IPS-15b (cell line): ENCODE measurements around the gene SCEL.
"Not testable (repeated sequence)": the region's sequence is repeated elsewhere in the genome, so short reads cannot be mapped to it uniquely, and the experiment has no call there.

Experiments used
- H3K27me3 ChIP-seq: one replicate; pipeline ENCODE4 v1.6.1; 2013; ENCODE audit warnings: low read length; ENCODE audit not compliant: control insufficient read depth, insufficient read depth
- H3K36me3 ChIP-seq: one replicate; pipeline ENCODE4 v1.6.1; 2013; ENCODE audit warnings: low read length; ENCODE audit not compliant: control insufficient read depth, insufficient read depth
- H3K4me1 ChIP-seq: one replicate; pipeline ENCODE4 v1.6.1; 2013; ENCODE audit warnings: mild to moderate bottlenecking, low read length; ENCODE audit not compliant: control insufficient read depth, insufficient read depth
- H3K4me3 ChIP-seq: one replicate; pipeline ENCODE4 v1.5.1; 2013; ENCODE audit warnings: low read depth, low read length
- H3K9ac ChIP-seq: one replicate; pipeline ENCODE4 v1.6.1; 2013; ENCODE audit warnings: low read depth, mild to moderate bottlenecking, low read length
- H3K9me3 ChIP-seq: one replicate; pipeline ENCODE4 v1.6.1; 2013; ENCODE audit warnings: mild to moderate bottlenecking, low read length; ENCODE audit not compliant: control insufficient read depth, insufficient read depth

Gene SCEL

DNA sequence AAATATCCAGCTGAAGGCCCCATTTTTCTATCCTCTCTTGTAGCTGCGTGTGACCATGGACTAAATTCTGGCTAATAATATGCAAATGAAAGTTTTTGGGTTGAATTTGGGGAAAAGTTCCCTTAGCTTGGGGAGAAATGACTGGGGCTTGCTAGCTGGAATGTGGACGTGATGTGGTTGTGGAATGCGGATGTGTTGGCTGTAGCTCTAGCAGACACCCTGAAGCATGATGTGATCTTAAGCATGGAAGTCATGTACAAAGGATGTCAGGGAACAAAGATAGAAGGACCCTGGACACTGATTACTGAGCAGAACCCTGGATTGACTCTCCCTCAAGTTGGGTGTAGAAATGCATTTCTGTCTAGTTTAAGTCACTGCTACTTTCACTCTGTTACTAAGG, 25.4 kb upstream of the SCEL start:
- no peak overlapping the region for H3K9ac ChIP-seq
- no peaks in the 10 kb centered on the region for H3K4me1 ChIP-seq
- no peaks in the 10 kb centered on the region for H3K36me3 ChIP-seq
- no peaks in the 10 kb centered on the region for H3K9me3 ChIP-seq
- H3K4me3 ChIP-seq: no peak overlapping the region
- no peaks in the 10 kb centered on the region for H3K27me3 ChIP-seq

GRCh38 chr13:77511552-77511951, 24.0 kb upstream of the SCEL start:
- Histone ChIP-seq H3K36me3 (no peaks in the 10 kb centered on the region), H3K4me3 (no peak overlapping the region), H3K9me3 (no peaks in the 10 kb centered on the region), H3K27me3 (no peaks in the 10 kb centered on the region), H3K4me1 (no peaks in the 10 kb centered on the region), H3K9ac (no peak overlapping the region)

GRCh38 chr13:77513719-77514335, 21.7 kb upstream of the SCEL start:
- H3K9ac ChIP-seq: no peak overlapping the region
- no peaks in the 10 kb centered on the region for H3K4me1 ChIP-seq

DNA sequence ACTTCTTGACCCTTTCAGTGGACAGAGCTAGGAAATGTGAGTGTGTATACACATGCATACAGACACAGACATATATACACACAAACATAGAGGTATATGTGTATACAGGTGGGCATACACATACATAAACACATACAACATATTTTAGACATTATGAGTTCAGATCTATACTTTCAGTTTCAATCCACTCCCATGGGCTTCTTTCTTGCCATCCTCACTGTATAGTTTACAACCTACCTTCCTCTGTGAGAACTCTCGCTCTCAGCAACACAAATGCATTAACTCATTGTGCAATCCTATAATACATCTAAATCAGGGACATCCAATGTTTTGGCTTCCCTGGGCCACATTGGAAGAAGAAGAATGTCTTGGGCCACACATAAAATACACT, 21.2 kb upstream of the SCEL start:
- Histone ChIP-seq H3K4me1 (no peaks in the 10 kb centered on the region), H3K36me3 (no peaks in the 10 kb centered on the region), H3K9ac (no peak overlapping the region), H3K9me3 (no peaks in the 10 kb centered on the region), H3K4me3 (no peak overlapping the region), H3K27me3 (no peaks in the 10 kb centered on the region)

More at GRCh38 chr13:77513719-77514335, 21.7 kb upstream of the SCEL start:
- H3K27me3 ChIP-seq: no peaks in the 10 kb centered on the region
- no peaks in the 10 kb centered on the region for H3K36me3 ChIP-seq
- no peaks in the 10 kb centered on the region for H3K9me3 ChIP-seq
- no peak overlapping the region for H3K4me3 ChIP-seq

DNA sequence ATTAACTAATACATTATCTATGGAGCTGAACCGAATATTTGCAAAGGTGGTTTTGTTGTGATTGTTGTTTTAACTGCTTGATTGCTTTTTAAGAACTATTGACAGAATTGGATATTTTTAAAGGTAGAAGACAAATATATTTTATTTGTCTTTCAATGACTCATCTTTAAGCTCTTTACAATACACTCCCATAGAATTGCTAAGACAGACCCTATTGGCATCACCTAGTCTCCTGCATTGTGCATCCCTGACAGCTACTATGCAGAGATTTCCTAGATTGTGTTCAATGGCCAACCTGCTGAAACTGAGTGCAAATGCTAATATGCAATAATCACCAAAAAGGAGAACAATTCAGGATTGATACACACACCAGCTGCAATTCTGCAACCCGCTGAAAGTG, 19.7 kb upstream of the SCEL start:
- Histone ChIP-seq H3K36me3 (no peaks in the 10 kb centered on the region), H3K4me3 (no peak overlapping the region), H3K27me3 (no peaks in the 10 kb centered on the region), H3K9me3 (no peaks in the 10 kb centered on the region), H3K4me1 (no peaks in the 10 kb centered on the region), H3K9ac (no peak overlapping the region)

- Histone ChIP-seq H3K9me3 (no peaks in the 10 kb centered on the region), H3K36me3 (no peaks in the 10 kb centered on the region), H3K4me3 (no peak overlapping the region), H3K4me1 (no peaks in the 10 kb centered on the region), H3K9ac (no peak overlapping the region), H3K27me3 (no peaks in the 10 kb centered on the region)
These were observed 19.1 kb upstream of the SCEL start for GRCh38 chr13:77516342-77516789.

- H3K36me3 ChIP-seq: no peaks in the 10 kb centered on the region
- H3K27me3 ChIP-seq: no peaks in the 10 kb centered on the region
- no peaks in the 10 kb centered on the region for H3K9me3 ChIP-seq
- no peak overlapping the region for H3K4me3 ChIP-seq
- no peaks in the 10 kb centered on the region for H3K4me1 ChIP-seq
- no peak overlapping the region for H3K9ac ChIP-seq
These were observed 17.2 kb upstream of the SCEL start for GRCh38 chr13:77518266-77518665.

DNA sequence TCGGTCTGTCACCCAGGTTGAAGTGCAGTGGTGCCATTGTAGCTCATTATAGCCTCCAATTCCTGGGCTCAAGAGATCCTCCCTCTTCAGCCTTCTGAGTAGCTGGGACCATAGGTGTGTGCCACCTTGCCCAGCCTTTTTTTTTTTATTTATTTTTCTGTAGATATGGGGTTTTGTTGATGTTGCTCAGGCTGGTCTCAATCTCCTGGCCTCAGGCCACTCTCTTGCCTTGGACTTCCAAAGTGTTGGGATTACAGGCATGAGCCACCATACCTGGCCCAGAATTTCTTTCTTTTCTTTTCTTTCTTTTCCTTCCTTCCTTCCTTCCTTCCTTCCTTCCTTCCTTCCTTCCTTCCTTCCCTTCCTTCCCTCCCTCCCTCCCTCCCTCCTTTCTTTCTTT, 16.1 kb upstream of the SCEL start:
- not testable (repeated sequence) for H3K9ac ChIP-seq, H3K4me1 ChIP-seq, H3K36me3 ChIP-seq, H3K9me3 ChIP-seq, H3K4me3 ChIP-seq, H3K27me3 ChIP-seq

- H3K9ac ChIP-seq: no peak overlapping the region
- H3K4me1 ChIP-seq: no peaks in the 10 kb centered on the region
- no peaks in the 10 kb centered on the region for H3K36me3 ChIP-seq
- no peaks in the 10 kb centered on the region for H3K27me3 ChIP-seq
- no peaks in the 10 kb centered on the region for H3K9me3 ChIP-seq
- H3K4me3 ChIP-seq: no peak overlapping the region
These were observed 15.7 kb upstream of the SCEL start for GRCh38 chr13:77519808-77520207.

DNA sequence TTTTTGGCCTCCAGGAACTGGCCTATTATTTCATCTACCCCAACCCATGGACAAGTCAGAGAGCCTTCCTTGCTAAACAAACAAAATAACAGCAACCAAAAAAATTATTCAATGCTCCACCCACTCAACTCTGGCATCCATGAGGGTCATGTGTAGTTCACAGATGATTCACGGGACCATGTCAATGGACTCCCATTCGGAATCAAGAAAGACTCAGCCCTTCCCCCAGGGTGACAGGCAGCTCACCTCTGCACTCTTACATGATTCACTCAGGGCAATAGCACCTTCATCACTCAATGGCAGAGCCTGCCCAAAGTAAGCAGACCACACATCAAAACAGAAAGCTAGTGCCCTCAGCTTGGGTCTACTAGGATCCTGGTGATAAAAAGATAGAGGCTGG, 14.3 kb upstream of the SCEL start:
- Histone ChIP-seq H3K36me3 (no peaks in the 10 kb centered on the region), H3K9ac (no peak overlapping the region), H3K4me3 (no peak overlapping the region), H3K4me1 (no peaks in the 10 kb centered on the region), H3K9me3 (no peaks in the 10 kb centered on the region), H3K27me3 (no peaks in the 10 kb centered on the region)

DNA sequence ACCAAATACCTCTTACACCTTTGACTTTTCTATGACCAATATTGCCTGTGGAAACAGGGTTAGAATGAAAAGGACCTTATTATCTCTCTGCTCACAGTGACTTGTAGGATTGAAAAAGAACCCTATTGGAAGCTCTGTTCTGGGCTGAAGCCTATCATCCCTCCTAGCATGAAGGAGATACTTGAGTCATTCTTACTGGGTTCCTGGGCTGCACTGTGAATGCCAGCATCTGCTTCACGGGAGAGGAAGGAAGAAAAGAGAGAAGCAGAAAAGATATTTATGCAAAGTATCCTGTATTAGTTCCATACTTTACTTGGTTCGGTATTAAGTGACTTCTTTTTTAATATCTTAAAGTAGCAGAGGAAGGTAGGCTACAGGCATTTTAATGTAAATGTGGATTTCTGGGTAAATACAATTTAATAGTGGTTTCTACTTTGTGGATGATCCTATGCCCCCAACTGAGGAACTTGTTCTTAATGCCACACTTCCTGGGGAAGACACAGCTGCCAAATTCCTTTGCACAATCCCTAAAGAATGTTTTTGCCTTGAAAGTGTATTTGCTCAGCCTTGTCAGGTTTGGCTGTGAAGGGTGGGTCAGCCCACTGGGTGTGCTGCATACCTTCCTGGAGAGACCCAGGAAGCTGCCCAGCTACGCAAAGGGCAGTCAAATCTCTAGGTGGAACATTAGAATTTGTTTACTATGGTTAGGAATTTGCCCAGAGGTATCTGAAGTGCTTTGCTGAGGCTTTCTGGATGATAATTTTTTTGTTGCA, 13.7 kb upstream of the SCEL start:
- H3K4me3 ChIP-seq: no peak overlapping the region

DNA sequence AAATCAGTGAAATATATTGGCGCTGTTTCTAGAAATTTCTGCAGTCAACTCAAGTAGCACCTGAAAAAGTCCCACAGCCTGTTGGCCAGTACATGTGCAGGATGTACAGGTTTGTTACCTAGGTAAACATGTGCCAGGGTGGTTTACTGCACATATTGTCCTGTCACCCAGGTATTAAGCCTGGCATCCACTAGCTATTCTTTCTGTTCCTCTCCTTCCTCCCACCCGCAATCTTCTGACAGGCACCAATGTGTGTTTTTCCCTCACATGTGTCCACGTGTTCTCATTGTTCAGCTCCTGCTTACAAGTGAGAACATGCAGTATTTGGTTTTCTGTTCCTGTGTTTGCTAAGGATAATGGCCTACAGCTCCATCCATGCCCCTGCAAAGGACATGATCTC, 13.1 kb upstream of the SCEL start:
- Histone ChIP-seq H3K27me3 (no peaks in the 10 kb centered on the region), H3K4me3 (no peak overlapping the region), H3K9me3 (no peaks in the 10 kb centered on the region), H3K9ac (no peak overlapping the region), H3K4me1 (no peaks in the 10 kb centered on the region), H3K36me3 (no peaks in the 10 kb centered on the region)

More for the DNA sequence above, 13.7 kb upstream of the SCEL start:
- no peak overlapping the region for H3K9ac ChIP-seq
- H3K36me3 ChIP-seq: no peaks in the 10 kb centered on the region
- H3K9me3 ChIP-seq: no peaks in the 10 kb centered on the region
- no peaks in the 10 kb centered on the region for H3K27me3 ChIP-seq
- H3K4me1 ChIP-seq: no peaks in the 10 kb centered on the region
